ENCODE results near the gene GPC3.
A peak's percentile ranks its signal among the peaks of the same experiment; 100 is the strongest.
"Not testable (repeated sequence)": the region's sequence is repeated elsewhere in the genome, so short reads cannot be mapped to it uniquely, and the experiment has no call there.

The GPC3 gene

GRCh38 chrX:133746593-133746992 is 238.8 kb downstream of the GPC3 start:
- no peak for DNase-seq

DNA sequence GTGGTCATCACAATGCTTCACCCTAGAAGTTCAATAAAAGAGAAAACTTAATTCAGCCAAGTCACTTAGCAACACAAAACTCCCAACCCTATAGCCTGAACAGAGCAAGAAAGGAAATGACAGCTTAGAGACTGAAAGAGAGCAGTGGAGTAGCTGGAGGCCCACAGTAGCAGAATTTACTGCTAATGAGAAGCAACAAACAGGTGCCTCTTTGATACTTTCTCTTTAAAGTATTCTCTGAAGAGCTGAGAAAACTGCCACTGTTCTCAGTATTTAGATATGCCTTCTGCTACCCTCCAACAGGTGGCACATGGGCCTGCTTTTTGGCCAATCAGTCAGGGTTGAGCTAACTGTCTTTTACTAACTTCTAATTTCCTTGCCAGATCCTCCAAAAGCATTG is 240.0 kb downstream of the GPC3 start:
- DNase-seq: no peak

GRCh38 chrX:133742602-133743305 is 242.6 kb downstream of the GPC3 start:
- no peak for DNase-seq

GRCh38 chrX:133741303-133741702 is 244.1 kb downstream of the GPC3 start:
- no peak for DNase-seq

- DNase-seq: no peak
These were observed 258.8 kb downstream of the GPC3 start for GRCh38 chrX:133726642-133727041.

- DNase-seq: no peak
These were observed 259.2 kb downstream of the GPC3 start for GRCh38 chrX:133726211-133726630.

DNA sequence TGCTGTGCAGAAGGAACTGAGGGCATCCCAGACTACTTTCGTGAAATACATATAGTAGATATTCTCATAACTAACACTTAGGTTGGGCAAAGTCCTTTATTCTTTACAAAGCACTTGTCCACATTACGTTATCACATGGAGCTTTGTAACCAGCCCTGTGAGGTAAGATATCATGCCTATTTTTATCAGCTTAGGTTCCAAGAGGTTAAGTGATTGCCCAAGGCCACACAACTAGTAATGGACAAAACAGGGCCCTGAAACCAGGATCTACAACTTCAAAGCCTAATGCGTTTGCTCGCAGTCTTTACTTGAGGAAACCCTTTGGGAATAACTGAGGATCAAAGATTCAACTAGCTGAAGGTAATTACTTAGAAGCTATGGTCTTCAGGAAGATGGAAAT is 261.5 kb downstream of the GPC3 start:
- no peak for DNase-seq

GRCh38 chrX:133722756-133723155 is 262.6 kb downstream of the GPC3 start:
- peak; percentile 3 for DNase-seq

- DNase-seq: not testable (repeated sequence)
These were observed 265.1 kb downstream of the GPC3 start for GRCh38 chrX:133720269-133720668.

- DNase-seq: no peak
These were observed 269.7 kb downstream of the GPC3 start for GRCh38 chrX:133715715-133716114.

DNA sequence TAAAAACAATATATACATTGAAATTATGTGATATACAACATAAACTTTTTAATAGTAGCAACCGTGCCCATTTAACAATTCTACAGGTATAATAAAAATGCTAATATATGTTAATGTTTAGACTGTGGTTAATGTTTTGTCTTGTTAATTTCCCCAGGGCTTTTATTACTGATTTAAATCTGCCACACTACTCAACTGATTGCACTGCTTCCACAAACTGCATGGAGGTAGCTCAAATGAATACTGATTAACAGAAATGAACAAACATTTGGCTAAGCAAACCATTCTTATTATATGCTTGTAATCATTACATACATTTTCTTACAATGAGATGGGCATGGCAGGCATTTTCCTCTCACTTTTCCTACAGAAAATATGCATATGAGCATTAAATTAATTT is 275.9 kb downstream of the GPC3 start:
- DNase-seq: no peak

DNA sequence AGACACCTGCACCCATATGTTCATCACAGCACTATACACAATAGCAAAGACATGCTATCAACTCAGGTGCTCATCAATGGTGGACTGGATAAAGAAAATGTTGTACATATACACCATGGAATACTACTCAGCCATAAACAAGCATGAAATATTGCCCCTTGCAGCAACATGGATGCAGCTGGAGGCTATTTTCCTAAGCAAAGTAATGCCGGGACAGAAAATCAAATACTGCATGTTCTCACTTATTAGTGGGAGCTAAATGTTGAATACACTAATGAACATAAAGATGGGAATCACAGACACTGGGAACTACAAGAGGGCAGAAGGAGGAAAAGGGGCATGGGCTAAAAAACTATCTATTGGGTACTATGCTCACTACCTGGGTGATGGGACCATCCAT is 278.5 kb downstream of the GPC3 start:
- DNase-seq: no peak

DNA sequence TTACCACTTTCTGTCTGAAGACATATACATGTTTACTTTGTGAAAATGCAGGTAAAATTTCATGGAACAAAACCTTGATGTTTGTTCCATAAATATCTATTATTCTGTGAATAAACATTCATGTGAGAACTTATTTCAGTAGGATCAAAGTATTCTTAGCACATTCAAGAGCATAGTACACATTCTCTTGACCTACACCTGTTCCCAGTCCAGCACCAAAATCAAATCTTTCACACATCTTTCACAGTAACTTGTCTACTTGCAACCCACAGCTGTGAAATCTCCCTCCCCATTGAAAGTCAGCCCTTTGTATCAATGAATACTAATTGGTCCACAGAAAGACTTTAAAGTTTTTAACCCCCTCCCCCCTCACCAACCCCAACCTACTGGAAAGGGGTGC is 283.2 kb downstream of the GPC3 start:
- DNase-seq: no peak

GRCh38 chrX:133699023-133699728 is 286.2 kb downstream of the GPC3 start:
- DNase-seq: no peak

GRCh38 chrX:133698298-133698697 is 287.1 kb downstream of the GPC3 start:
- no peak for DNase-seq

DNA sequence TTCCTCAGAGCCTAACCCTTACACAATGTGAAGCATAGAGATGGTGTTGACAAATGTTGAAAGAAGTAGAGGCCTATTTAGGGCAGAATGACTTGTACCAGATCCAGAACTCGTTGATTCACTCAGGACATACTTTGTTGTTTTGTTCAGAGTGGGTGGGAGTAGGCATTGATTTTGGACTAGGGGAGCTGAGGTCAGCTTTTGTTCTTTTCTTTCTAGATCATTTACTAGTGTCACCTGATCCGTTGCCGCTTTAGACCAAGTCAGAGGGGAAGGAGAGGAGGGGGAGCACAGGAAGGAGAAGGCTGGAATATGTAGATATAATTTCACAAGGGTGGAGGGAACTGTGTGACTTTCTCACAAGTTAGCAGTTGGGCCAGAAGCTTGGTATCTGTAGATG is 287.7 kb downstream of the GPC3 start:
- no peak for DNase-seq

GRCh38 chrX:133689997-133690599 is 295.3 kb downstream of the GPC3 start:
- DNase-seq: no peak

GRCh38 chrX:133685822-133686221 is 299.6 kb downstream of the GPC3 start:
- DNase-seq: no peak

DNA sequence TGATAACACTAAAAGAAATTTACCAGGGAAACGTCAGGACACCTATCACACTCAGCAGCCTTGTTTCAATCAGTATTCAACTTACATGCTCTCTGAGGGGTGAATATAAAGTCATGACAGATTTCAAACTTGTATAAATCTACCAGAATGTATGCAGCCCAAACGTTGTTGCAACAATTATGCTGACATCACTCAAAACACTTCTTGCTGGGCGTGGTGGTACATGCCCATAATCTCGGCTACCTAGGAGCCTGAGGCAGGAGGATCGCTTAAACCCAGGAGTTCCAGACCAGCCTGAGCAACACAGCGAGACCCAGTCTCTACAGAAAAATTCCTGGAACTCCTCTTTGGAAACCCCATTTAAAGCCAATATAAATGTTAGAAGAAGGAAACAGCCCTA is 303.5 kb downstream of the GPC3 start:
- DNase-seq: no peak

- DNase-seq: no peak
These were observed 304.0 kb downstream of the GPC3 start for GRCh38 chrX:133681421-133681820.

DNA sequence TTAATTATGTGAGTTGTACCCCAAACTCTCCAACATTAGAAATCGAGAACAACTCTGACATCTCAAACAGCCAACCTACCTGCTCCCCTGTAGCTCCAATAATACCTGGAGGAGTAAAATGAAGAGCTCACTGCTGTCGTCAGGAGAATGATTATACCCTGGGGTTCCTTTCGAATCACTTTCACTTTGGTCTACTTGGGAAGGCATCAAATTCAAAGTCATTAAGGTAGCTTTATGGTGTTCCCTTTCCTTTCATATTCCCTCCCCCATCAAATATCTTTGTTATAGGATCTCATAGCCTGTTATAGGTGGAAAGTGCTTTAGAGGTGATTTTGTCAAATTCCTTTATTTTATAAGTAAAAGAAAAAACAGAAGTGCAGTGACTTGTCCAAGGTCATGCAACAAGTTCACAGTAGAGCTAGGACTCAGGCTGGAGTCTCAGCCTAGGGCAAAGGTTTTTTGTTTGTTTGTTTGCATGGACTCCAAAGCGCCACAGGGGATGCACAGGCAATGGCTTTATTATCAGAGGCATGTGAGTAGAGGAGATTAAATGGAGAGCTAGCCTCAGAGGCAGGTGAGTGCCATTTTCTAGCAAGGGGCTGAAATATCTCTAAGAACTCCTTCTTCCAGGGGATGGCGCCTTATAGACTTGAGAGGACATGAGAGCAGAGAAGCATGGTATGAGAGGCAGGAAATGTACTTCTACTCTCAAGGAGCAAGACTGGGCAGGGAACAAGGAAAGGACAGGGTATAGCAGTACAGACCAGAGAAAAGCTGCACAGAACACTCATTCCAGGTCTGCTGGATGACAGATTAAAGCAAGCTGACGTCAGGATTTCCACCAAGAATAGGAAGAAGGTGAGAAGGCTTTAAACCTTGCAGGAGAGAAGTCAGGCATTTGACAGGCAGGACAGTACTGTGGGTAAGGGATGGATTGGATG is 308.0 kb downstream of the GPC3 start:
- no peak for DNase-seq

DNA sequence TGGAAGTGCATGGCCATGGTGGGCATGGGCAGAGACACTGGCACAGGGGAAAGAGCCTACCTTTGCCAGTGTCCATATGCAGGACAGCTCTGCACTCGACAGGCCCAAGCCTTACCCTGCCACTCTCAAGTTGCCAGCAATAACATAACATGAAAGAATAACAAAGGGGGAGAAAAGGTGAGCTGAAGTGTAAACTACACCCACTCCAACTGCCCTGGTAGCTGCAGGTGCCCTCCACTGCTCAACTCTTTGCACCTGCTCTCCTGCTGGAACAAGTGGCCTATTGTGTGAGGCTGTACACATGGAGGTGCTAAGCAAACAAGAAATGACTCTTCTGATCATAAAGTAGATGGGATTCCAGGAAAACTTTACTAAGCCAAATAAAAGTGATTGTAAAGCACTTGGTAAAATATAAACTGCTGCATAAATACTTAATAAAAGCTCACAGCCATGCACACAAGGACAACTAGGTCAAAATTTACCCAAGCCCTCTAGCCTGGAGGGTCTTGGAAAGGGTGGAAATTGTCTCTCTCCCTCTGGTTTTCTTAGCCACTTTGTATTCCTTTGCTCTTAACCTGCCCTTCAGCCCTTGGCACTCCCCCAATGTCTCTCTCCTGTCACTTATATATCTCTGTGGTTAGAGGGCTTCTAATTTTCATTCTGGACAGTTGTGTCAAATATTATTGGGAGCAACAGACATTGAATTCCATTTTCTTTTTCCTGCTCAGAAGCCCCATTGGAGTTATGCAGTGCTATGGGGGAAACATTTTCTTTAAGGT is 308.9 kb downstream of the GPC3 start:
- DNase-seq: no peak
